Measurements from ENCODE around the gene SRP14.
"Not testable (repeated sequence)": the region's sequence is repeated elsewhere in the genome, so short reads cannot be mapped to it uniquely, and the experiment has no call there.

SRP14 gene

DNA sequence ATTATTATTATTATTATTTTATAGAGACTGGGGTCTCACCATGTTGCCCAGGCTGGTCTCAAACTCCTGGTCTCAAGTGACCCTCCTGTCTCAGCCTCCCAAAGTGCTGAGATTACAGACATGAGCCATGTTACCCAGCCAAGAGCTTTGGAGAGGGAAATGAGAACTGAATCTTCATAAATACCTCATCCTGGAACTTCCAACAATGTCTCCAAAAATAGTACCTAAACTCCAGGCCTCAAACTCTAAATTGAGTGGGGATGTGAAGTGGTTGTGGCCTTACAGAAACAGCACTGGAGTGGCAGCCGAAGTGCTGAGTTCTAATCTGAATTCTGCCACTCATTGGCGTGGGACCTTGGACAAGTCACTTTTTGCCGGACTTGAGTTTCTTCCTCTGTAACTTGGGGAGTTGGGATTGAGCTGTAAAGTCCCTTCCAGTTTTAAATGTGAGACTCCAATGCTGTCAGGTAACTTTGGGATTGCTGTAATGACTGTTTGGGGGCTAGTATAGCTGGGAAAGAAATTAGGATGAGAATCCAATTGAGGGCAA, 10.0 kb upstream of the SRP14 start:
- FAIRE-seq, result no peak

DNA sequence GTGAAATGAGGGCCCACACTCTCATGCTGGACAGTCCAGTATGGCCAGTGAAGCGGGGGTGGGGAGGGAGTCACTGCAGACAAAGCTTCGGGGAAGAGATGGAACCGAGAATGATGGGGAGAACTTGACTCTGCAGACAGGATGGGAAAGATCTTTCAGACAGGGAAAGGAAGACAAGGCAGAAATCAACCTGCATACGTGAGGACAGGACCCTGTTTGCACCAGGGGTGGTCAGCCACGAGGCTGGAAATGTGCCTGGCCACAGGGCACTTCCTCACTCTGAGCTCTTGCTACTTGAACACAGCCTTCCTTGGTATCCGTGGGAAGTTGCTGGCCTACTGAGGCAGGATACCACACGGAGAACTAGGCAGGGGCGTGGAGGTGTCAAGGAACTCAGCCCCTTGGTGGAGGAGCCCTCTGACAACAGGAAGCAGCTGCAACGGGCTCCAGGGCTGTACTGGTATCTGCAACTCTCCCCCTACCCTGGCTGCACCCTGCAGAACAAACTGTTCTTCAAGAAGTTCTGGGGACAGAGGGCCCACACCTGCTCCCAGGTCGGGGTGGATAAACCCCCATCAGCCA, 9.3 kb upstream of the SRP14 start:
- FAIRE-seq, result no peak

- no peak for FAIRE-seq
These were observed 8.6 kb upstream of the SRP14 start for GRCh38 chr15:40047415-40048210.

DNA sequence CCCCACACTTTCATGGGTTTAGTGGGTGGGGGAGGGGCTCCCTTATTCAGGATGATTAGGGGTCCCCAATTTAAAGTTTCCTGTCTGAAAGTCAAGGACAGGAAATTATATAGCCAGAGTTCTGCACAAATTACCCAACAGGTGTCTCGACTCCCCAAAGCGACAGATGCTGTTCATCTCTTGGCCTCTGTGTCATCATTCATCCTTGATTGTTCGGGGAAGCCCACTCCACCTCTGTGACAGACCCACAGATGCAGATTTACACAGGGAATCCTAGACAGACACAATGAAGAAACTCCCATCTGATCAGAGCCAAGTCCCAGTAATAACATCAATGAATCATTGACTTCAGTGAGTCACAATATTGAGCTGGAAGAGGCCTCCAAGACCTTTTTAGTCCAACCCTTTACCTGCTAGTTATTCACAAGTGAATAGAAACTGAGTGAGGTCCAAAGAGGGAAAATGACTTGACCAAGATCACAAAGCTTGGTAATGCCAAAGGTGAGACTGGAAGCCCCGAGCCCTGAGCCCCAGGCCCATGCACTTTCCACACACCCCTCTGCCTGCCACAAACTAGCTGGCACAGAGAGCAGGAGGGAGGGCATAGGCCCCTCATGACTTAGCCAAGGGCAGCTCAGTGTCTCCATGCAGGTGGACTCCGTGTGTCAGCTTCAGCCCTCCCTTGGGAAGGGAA, 7.9 kb upstream of the SRP14 start:
- FAIRE-seq, result no peak

DNA sequence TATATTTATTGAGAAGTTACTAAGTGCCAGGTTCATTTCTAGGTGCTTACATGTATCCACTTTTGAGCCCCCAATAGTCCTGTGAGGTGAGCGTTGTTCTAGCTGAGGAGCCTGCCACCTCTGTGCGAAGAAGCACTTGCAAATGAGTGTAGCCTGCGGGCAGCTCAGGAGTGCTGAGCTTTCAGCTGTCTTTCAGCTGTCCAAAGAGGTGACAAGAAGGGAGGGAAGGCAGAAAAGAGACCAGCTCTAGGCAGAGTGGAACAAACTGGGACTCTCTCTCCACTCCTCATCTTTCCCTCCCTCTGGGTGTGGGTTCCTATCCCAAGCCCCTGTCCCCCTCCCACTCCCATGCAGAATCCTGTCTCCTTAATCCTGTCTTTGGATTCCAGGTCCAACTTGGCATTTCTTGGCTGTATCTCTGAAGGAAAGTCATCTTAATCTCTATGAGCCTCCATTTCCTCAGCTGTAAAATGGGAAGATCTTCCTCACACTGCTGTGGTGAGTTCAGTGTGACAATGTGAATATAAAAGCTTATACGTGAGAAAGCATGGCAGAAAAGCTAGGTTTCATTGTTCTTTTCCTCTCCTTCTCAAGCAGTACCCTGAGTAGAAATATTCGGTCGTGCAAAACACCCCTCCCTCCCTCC, 6.7 kb upstream of the SRP14 start:
- FAIRE-seq, result no peak

- FAIRE-seq, result no peak
These were observed 6.0 kb upstream of the SRP14 start for GRCh38 chr15:40044717-40045571.

DNA sequence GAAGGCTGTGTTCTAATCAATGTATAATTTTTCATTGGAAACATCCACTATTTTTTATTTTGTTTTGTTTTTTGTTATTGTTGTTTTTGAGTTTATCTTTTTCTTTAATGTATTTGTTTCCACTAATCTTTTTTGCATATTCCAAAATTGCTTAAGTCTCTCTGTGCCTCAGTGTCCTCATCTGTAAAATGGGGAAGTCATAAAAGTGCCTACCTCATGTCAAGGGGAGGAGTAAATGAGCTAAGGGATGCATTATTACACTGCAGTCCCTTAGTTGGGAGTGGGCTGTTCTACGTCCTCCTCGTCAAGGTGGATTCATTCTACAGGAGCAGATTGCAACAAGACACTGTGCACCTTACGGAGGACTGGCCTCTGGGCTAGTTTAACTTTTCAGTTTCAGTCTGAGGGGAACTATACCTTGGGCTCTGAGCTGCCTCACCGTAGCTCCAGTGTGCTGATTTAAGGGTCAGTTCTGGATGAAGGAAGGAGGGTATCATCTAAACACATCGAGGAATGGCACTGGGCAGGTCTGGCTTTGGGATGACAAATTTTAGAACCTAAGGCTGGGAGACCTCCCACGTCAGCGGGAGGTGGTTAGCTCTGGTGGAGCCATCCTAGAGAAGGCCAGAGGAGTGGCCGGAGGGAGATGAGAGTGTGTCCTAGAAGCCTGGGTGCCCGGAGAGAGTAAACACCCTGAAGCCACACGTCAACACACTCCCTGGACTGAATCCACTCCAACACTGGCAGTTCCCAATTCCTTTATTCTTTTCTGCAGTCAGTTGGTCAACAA, 5.1 kb upstream of the SRP14 start:
- FAIRE-seq, result no peak

DNA sequence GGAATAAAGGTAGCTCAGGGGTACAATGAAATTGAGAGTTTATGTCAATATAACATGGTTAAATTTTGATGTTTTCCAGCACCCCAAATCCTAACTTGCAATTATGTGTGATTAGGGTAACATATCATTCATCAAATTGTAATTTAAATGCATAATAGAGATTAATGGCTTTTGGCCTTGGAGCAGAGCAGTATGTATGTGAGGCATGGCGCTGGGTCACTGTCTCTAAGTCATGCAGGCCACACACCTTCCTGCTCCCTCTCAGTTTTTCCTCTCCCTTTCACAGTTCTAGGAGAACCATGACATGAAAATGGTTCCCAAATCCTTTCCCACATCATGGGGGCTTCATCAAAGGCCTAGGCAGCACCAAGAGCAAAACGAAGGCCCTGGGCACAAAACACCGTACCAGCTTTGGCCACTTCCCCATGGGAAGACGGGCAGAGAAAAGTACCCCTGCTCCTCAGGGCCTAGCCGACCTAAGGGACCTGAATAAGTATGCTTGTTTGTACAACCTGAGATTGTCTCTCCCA, 3.9 kb upstream of the SRP14 start:
- FAIRE-seq, result no peak

DNA sequence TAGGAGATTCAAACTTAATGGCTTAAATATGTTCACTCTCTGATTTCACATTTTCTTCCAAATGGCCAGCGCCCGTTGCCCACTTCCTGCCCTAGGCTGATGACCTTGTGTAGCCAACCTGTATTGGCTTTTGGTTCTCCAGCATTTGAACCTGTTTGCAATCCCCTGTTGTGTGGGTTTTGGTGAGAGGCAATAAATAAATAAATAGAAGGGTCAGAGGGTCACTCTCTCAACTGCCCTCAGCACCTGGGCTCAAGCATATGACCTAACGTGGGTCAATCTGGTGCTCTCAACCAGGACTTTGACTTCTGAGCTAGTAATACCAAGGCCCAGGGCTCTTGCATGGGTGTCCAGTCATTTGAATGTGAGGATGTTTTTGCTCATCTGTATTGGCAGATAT, 1.8 kb upstream of the SRP14 start:
- no peak for FAIRE-seq

- no peak for FAIRE-seq
These were observed 1.3 kb upstream of the SRP14 start for GRCh38 chr15:40040293-40040635.

DNA sequence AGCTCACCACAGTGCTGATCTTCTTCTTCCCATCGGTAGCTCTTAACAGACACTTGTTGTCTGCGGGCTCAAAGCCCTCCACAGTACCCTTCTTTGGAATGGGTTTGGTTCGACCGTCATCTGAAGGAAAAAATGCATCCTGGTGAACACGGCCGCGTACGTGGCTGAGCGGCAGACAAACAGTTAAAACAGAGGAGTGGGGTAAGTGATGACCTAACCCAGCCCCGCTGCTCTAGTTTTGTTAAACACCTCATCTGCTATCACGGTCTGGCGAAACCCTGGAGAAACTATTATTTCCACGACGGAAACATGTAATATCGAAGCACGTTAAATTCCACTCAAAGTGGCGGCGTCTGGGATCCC, 725 bp downstream of the SRP14 start:
- FAIRE-seq, result no peak

DNA sequence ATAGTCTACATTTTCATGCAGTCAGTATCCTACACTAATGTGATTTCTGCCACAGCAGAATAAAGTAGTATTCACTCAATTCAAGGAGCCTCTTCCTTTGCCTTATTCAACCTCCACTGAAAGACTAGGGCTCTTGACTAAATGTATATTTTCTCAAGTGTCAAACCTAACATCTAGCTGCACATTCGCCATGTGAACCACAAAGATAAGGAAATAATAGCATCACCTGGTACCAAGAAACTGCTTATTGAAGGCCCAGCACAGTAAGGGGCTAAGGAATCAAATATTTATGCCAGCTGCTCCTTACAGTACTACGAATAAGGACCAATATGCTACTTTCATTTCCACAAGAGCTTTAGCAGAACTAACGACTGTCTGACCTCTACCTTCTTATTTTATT, 1.3 kb downstream of the SRP14 start:
- no peak for FAIRE-seq

DNA sequence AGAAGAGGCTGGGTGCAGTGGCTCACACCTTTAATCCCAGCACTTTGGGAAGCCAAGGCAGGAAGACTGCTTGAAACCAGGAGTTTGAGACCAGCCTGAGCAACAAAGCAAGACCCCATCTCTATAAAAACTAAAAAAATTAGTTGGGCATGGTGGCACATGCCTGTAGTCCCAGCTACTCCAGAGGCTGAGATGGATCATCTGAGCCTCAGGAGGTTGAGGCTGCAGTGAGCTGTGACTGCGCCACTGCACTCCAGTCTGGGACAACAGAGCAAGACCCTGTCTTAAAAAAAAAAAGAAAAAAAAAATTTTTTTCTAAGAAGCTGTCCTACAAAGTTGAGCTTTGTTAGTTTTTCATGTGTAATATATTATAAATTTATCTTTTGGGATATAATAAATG, 3.8 kb downstream of the SRP14 start:
- not testable (repeated sequence) for FAIRE-seq

DNA sequence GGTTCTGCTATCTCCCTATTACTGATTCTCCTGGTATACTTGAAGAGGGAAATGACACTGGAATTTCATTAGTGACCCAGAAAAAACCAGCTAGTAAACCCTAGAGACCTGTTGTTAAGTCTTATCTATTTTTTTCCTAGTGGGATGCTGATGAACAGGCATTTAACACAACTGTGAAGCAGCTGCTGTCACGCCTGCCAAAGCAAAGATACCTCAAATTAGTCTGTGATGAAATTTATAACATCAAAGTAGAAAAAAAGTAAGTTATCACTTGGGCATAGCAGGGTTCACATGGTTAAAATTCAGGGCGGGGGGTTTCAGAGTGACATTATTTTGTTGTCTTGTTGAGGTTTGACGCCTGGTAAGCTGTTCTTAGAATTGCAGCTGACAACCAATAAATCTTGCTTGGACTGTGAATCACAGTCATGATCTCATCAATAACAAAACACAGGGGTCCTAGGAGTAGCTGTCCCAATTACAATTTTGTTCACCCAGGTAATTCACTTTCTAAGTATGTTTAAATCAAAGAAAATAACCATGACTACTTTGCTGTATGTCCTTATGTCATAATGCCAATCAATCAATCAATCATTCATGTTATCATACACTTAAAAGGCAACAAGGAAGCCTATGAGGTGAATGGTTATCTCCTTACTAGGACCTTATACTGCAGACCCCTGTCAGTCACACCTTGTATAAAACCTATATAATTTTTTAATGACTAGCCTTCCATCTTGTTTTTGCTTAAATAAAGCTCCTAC, 4.6 kb downstream of the SRP14 start:
- FAIRE-seq, result no peak

- FAIRE-seq, result no peak
These were observed 6.7 kb downstream of the SRP14 start for GRCh38 chr15:40032125-40032839.

DNA sequence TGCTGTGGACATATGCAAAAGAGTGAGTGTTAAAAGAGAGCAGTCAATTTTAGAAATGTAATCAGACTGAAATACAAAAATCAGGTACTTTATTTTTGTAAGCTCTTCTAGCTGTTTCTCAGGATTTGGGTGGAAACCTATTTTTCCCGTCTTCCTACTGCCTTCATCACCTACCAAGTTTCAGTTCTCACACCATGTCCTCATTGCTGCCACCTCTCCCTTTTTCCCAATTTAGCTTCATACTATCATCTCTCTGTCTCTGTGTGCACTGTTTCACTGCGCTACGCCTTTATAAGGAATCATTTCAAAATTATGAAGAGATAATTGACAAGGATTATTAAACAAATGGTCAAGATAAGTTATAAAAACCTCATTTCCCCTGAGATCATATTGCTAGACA, 7.7 kb downstream of the SRP14 start:
- no peak for FAIRE-seq

- FAIRE-seq, result peak; percentile 39
These were observed 8.7 kb downstream of the SRP14 start for GRCh38 chr15:40029979-40030893.

GRCh38 chr15:40028853-40029252, 10.1 kb downstream of the SRP14 start:
- FAIRE-seq, result no peak

GRCh38 chr15:40028193-40028592, 10.8 kb downstream of the SRP14 start:
- no peak for FAIRE-seq

All from G401.6 (cell line).